Endothelial cell of umbilical vein (primary cell): Measurements from ENCODE around the gene GSTK1. TPM values are rescaled to one million over a fixed set of nuclear protein-coding genes. Genes with fewer than 3 reads are reported as not detected.

Experiments used
- BruUV-seq: library from RNA; stranded (reverse); fragments of 400-500 nt; replicated peaks from 2 replicates; lab custom pipeline; 2021; lab: Mats Ljungman, UMichigan
- CTCF ChIA-PET: fragments of 300-600, 350-600 bp; sonication (Branson Sonifier 250); formaldehyde crosslinking; loops from one replicate; lab custom pipeline; 2021; ENCODE audit warnings: antibody characterized with exemption, inconsistent platforms; lab: Charles Lee
- POLR2A ChIA-PET: fragments of 300-600, 350-600 bp; sonication (Branson Sonifier 250); formaldehyde crosslinking; loops from one replicate; lab custom pipeline; 2021; ENCODE audit warnings: antibody characterized with exemption, inconsistent platforms; lab: Charles Lee
- DNase-seq: peaks from one replicate; pipeline ENCODE4 v3.0.0-alpha.2; 2011; ENCODE audit warnings: low read depth, low spot score
- FAIRE-seq: peaks from 2 replicates; lab custom pipeline; 2011; peaks lifted over from hg19 to GRCh38; lab: Jason Lieb, UNC
- H2AFZ ChIP-seq: 2 replicates; pipeline ENCODE4 v1.6.0; 2012; ENCODE audit warnings: low read depth, low read length, control low read depth, inconsistent platforms
- H3K27ac ChIP-seq: 2 replicates; pipeline ENCODE4 v1.5.1; 2011; ENCODE audit warnings: low read depth, mild to moderate bottlenecking, control low read depth, low read length, moderate library complexity; ENCODE audit not compliant: insufficient read depth
- H3K27me3 ChIP-seq, 2 experiments: 2 replicates each; pipeline versions ENCODE4 v1.6.0 to v1.6.1; 2011; ENCODE audit warnings: low read length in 2 of 2, mixed read lengths in 1 of 2; ENCODE audit not compliant: control insufficient read depth in 2 of 2, insufficient read depth in 2 of 2
- H3K36me3 ChIP-seq, 2 experiments: 2 replicates in 1 of 2; 3 replicates in 1 of 2; pipeline ENCODE4 v1.5.1; 2011; ENCODE audit warnings: low read length in 2 of 2, mild to moderate bottlenecking in 1 of 2, moderate library complexity in 1 of 2; ENCODE audit not compliant: control insufficient read depth in 2 of 2, insufficient read depth in 2 of 2; ENCODE audit errors: extremely low read depth in 1 of 2
- H3K4me1 ChIP-seq: 3 replicates; pipeline ENCODE4 v1.5.1; 2011; ENCODE audit warnings: mild to moderate bottlenecking, low read length; ENCODE audit not compliant: control insufficient read depth, insufficient read depth; ENCODE audit errors: extremely low read depth
- H3K4me2 ChIP-seq: 2 replicates; pipeline ENCODE4 v1.6.1; 2011; ENCODE audit warnings: low read length, control low read depth, mixed read lengths; ENCODE audit not compliant: insufficient read depth
- H3K4me3 ChIP-seq, 3 experiments: fragments of 200-600 bp in 1 of 3; sonication (generic), shearing (Covaris generic) in 1 of 3; replicated peaks in 1 of 3; 2 replicates each; pipeline ENCODE4 v1.5.1; 2011 to 2016; ENCODE audit warnings: control low read depth in 3 of 3, low read length in 3 of 3, mild to moderate bottlenecking in 2 of 3, inconsistent platforms in 1 of 3, low read depth in 1 of 3, moderate library complexity in 1 of 3; ENCODE audit not compliant: insufficient read depth in 1 of 3
- H3K79me2 ChIP-seq: 2 replicates; pipeline ENCODE4 v1.6.0; 2012; ENCODE audit warnings: low read length, inconsistent platforms; ENCODE audit not compliant: control insufficient read depth, insufficient read depth
- H3K9ac ChIP-seq: replicated peaks from 2 replicates; pipeline ENCODE3; 2011; ENCODE audit warnings: low read length, control low read depth; ENCODE audit not compliant: insufficient read depth; ENCODE audit errors: extremely low read depth
- H3K9me1 ChIP-seq: replicated peaks from 3 replicates; pipeline ENCODE4 v1.6.0; 2011; ENCODE audit warnings: mild to moderate bottlenecking, low read length; ENCODE audit not compliant: control insufficient read depth, insufficient read depth; ENCODE audit errors: extremely low read depth
- H3K9me3 ChIP-seq: replicated peaks from 2 replicates; pipeline ENCODE4 v1.5.1; 2012; ENCODE audit warnings: low read length, inconsistent platforms; ENCODE audit not compliant: control insufficient read depth, insufficient read depth
- H4K20me1 ChIP-seq: replicated peaks from 2 replicates; pipeline ENCODE3; 2011; ENCODE audit warnings: mild to moderate bottlenecking, low read length; ENCODE audit not compliant: control insufficient read depth, insufficient read depth; ENCODE audit errors: extremely low read depth
- EZH2 ChIP-seq: IDR thresholded peaks from 2 replicates; pipeline ENCODE4 v1.6.1; 2012; ENCODE audit warnings: borderline replicate concordance, low read depth, mild to moderate bottlenecking, moderate library complexity, low read length, inconsistent platforms; ENCODE audit not compliant: severe bottlenecking
- FOS ChIP-seq: IDR thresholded peaks from 2 replicates; pipeline ENCODE4 v1.6.1; 2011; ENCODE audit warnings: mild to moderate bottlenecking, low read length, moderate library complexity, borderline replicate concordance; ENCODE audit not compliant: insufficient read depth
- GATA2 ChIP-seq: IDR thresholded peaks from 2 replicates; pipeline ENCODE4 v1.7.0; 2011; ENCODE audit warnings: low read depth, mild to moderate bottlenecking, moderate library complexity, mixed read lengths, low read length; ENCODE audit not compliant: insufficient read length, insufficient read depth
- JUN ChIP-seq: IDR thresholded peaks from 2 replicates; pipeline ENCODE4 v1.6.1; 2011; ENCODE audit warnings: borderline replicate concordance, low read depth; ENCODE audit not compliant: insufficient read length, insufficient read depth
- MYC ChIP-seq: IDR thresholded peaks from one replicate; pipeline ENCODE4 v1.6.1; 2011; ENCODE audit warnings: mild to moderate bottlenecking, low read depth, low read length
- POLR2A ChIP-seq: IDR thresholded peaks from 2 replicates; pipeline ENCODE4 v1.6.1; 2012; ENCODE audit warnings: low read depth, mild to moderate bottlenecking, control low read depth, low read length
- POLR2AphosphoS5 ChIP-seq: IDR thresholded peaks from 2 replicates; pipeline ENCODE4 v1.6.1; 2012; ENCODE audit warnings: low read depth, mild to moderate bottlenecking, control low read depth, low read length, moderate library complexity; ENCODE audit not compliant: insufficient read depth
- dilution Hi-C: fragments of 300-500 bp; cut with MboI; formaldehyde crosslinking; loops from one replicate; pipeline ENCODE4 v1.15.0; 2019; ENCODE audit warnings: low sequenced_read_pairs; ENCODE audit not compliant: extremely low pct_ligation_motif_present
- intact Hi-C: fragments of 100-400 bp; cut with micrococcal nuclease; formaldehyde crosslinking; loops from one replicate; pipeline ENCODE4 v1.10.0; 2022
- polyA plus RNA-seq, 4 experiments: library from polyadenylated mRNA; depleted of rRNA in 3 of 4; stranded (reverse) in 3 of 4; unstranded in 1 of 4; fragments of >200 nt; gene quantifications; 2 replicates each; pipeline versions ENCODE4 v1.2.1 to v1.2.3, GENCODE V29; 2011 to 2012; ENCODE audit warnings: missing spikeins in 1 of 4
- total RNA-seq: library from RNA; stranded (reverse); gene quantifications from 2 replicates; pipeline ENCODE4 v1.2.3, GENCODE V29; 2021
- TF ChIP-seq, protein P1 (sequence below): IDR thresholded peaks from 2 replicates; pipeline ENCODE4 v1.6.1; 2011; ENCODE audit not compliant: insufficient read depth, insufficient read length
- TF ChIP-seq, protein P2 (sequence below), 2 donors: IDR thresholded peaks; 1 replicate in 1 of 2; 2 replicates in 1 of 2; pipeline ENCODE4 v1.5.1; 2011; ENCODE audit warnings: low read length in 2 of 2, mild to moderate bottlenecking in 2 of 2, moderate library complexity in 2 of 2, control low read depth in 1 of 2, inconsistent platforms in 1 of 2, low read depth in 1 of 2; ENCODE audit not compliant: insufficient read depth in 1 of 2; ENCODE audit errors: extremely low read depth in 1 of 2

GSTK1 gene
- total and polyA plus RNA-seq, 2 donors (not counting 3 experiments of a cell fraction or from before 2014, with no cell fraction given): 119 to 132 TPM

DNA sequence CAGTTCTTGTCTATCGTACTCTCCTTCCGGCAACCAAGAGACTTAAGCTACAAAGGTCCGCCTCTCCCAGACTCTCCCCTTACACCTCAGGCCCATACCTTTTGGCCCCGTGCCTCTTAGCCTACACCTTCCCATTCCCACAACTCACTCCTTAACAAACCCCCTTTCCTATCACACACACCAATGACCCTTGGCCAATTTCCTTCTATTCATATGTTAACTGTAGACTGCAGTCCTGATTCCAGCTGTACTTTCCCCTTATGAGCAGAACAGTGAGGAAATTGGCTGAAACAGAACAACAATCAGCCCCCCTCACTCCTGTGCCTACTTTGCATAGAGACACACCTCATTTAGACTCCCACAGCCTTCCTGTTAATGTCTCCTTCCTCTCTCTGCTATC is 20.1 kb downstream of the GSTK1 start:
- Histone ChIP-seq H3K9ac (no peak overlapping the region), H3K36me3 (no peaks in the 10 kb centered on the region), H3K79me2 (peaks cover 1% of the 10 kb centered on the region), H2AFZ (no peak overlapping the region), H3K4me1 (peaks cover 12% of the 10 kb centered on the region), H3K9me3 (no peaks in the 10 kb centered on the region), H4K20me1 (no peaks in the 10 kb centered on the region), H3K27ac (no peak overlapping the region), H3K9me1 (no peaks in the 10 kb centered on the region), H3K27me3 (no peaks in the 10 kb centered on the region), H3K4me3 (no peak overlapping the region), H3K4me2 (no peak overlapping the region)
- no peak for DNase-seq
- no TSS peak for BruUV-seq
- intact Hi-C loops: no loop called here
- CTCF ChIA-PET: interaction anchor here (1.2 kb wide), 1 partner anchor 68 kb away, joined by 3 read pairs; no protein-coding TSS in a partner anchor
- POLR2A ChIA-PET: no interaction called here
- TF ChIP-seq POLR2AphosphoS5 (no peak), POLR2A (no peak), GATA2 (no peak), EZH2 (no peak), MYC (no peak), JUN (no peak), FOS (no peak)
- TF ChIP-seq, protein P1, sequence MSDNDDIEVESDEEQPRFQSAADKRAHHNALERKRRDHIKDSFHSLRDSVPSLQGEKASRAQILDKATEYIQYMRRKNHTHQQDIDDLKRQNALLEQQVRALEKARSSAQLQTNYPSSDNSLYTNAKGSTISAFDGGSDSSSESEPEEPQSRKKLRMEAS: no peak
- TF ChIP-seq, protein P2, sequence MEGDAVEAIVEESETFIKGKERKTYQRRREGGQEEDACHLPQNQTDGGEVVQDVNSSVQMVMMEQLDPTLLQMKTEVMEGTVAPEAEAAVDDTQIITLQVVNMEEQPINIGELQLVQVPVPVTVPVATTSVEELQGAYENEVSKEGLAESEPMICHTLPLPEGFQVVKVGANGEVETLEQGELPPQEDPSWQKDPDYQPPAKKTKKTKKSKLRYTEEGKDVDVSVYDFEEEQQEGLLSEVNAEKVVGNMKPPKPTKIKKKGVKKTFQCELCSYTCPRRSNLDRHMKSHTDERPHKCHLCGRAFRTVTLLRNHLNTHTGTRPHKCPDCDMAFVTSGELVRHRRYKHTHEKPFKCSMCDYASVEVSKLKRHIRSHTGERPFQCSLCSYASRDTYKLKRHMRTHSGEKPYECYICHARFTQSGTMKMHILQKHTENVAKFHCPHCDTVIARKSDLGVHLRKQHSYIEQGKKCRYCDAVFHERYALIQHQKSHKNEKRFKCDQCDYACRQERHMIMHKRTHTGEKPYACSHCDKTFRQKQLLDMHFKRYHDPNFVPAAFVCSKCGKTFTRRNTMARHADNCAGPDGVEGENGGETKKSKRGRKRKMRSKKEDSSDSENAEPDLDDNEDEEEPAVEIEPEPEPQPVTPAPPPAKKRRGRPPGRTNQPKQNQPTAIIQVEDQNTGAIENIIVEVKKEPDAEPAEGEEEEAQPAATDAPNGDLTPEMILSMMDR (IDR thresholded peaks at IDR 0.05; ENCODE audit: extremely low read depth in 1 of 2, insufficient read depth in 1 of 2, low read depth in 1 of 2, low read length in 2 of 2): no peak
- dilution Hi-C loops: no loop called here
- FAIRE-seq: no peak
